ENCODE measurements around the gene ITGAX.

GRCh38 chr16:31329671-31330552 lies 25.1 kb upstream of the ITGAX start:
- TF ChIP-seq YY1 (IDR thresholded peaks at IDR 0.05; ENCODE audit: insufficient read depth, insufficient read length) (no peak), ZNF274 (IDR thresholded peaks at IDR 0.05; ENCODE audit: low read depth, low read length) (no peak)
